ENCODE results near the gene AHCTF1.
A peak's percentile ranks its signal among the peaks of the same experiment; 100 is the strongest.
"Not testable (repeated sequence)": the region's sequence is repeated elsewhere in the genome, so short reads cannot be mapped to it uniquely, and the experiment has no call there.

AHCTF1 gene

DNA sequence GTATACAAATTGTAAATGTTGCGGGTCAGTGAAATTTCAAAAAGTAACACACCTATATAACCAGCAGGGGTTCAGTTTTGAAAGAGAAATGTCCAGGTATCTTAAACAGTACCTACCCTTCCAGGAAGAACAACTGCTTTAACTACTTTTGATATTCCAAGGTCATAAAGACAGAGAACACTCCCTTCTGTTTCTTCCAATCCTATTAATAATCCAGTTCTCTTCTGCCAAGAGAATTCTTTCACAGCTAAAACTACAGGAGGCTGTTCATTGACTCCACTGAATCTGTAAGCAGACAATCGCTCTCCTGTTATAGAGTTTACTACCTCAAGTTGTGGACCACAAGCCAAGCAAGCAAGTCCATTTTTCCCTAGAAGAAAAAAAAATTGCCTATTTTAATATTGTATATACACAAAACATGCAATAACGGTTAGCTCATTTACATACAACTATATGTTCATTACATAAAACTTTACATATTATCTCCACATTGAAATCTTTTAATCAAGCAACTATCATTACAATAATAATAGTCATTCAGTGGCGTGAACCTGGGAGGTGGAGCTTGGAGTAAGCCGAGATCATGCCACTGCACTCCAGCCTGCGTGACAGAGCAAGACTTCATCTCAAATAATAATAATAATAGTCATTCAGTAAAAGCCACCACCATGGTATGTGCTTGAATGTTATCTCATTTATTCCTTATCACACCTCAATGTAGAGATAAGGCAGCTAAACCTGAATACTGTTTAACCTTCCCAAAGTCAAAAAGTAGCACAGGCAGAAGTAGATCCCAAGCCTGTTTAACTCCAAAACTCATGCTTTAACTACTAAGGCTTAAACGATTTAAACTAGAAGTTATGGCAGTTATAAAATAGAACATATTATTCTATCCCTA is 15.5 kb downstream of the AHCTF1 start:
- DNase-seq (ENCODE audit: low read depth), result not testable (repeated sequence)

- no peak for DNase-seq (ENCODE audit: low read depth)
Observed at GRCh38 chr1:246907472-246907871, 24.3 kb downstream of the AHCTF1 start.

- no peak for DNase-seq (ENCODE audit: low read depth)
Observed at GRCh38 chr1:246906833-246907232, 24.9 kb downstream of the AHCTF1 start.

DNA sequence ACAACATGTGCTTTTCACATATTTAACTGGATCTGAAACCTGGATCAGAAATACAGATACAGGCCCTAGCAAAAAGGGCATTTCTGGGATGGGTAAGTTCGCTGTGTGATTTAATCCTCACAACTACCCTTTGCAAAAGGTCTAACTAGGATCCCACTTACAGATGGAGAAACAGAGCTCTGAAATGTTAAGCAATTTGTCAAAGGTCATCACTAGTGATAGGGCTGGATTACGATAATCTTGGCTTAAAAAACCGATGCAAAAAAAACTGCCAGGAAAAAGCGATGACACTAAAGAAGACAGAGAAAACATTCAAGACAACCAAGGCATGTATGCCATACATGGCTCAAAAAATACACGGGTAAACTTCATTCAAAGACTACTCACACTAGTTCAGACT is 29.9 kb downstream of the AHCTF1 start:
- DNase-seq (ENCODE audit: low read depth), result no peak

DNA sequence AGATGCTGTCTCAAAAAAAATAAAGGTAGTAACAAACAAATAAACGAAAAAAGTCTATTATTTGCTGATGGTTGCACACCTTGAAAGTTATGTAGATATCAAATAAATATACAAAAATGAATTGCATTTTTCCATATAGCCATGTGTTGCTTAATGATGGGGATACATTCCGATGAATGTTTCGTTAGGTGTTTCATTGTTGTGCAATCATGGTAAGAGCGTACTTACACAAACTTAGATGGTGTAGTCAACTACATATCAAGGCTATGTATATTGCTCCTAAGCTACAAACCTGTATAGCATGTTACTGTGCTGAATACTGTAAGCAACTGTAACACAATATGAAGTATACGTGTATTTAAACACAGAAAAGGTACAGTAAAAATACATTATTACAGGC is 34.4 kb downstream of the AHCTF1 start:
- DNase-seq (ENCODE audit: low read depth), result no peak

DNA sequence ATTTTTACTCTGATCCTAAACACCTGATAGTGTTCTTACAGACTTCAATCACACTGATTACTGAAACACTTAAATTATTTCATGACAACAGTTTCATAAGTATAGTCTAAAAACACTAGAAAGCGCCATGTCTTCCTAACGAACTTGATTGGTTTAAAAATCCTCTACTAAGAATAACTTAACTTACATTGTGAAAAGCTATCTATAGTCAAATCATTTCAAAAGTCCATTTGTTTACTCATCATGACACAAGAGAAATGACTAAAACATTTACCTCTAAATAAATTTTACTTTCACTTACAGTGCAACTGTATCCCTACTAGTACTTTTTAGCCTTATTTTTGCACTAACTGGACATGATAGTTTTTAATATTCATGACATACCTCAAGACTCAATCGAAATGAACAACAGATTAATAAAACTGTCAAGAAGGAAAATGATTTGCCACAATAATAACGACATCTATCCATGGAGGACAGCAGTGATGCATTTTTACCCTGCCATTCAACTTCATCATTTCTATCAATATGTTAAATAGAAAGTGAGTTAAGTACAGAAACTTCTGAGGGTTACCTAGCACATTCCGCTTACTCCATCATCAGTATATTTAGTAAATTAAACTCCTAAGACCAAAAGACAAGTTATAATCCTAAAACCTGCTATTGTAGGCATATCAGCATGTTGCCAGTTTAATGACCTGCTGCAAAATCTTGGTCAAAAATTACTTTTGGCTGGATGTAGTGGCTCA is 38.4 kb downstream of the AHCTF1 start:
- no peak for DNase-seq (ENCODE audit: low read depth)

DNA sequence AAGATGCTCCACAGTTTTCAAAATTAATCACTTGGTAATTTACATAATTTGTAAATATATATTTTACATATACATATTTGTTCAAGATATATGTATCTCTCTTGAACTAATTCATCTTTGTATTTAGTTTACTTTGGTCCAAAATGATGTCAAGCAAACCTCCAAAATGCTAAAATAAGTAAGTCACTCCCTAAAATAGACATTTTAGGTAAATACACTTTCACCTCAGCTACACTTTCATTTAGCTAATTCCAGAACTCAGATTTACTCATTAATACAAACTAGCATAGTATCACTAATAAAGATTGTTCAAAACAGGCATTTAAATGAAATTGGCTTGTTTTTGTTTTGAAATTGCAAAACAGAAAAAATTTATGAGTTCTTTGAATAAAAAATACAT is 40.6 kb downstream of the AHCTF1 start:
- no peak for DNase-seq (ENCODE audit: low read depth)

DNA sequence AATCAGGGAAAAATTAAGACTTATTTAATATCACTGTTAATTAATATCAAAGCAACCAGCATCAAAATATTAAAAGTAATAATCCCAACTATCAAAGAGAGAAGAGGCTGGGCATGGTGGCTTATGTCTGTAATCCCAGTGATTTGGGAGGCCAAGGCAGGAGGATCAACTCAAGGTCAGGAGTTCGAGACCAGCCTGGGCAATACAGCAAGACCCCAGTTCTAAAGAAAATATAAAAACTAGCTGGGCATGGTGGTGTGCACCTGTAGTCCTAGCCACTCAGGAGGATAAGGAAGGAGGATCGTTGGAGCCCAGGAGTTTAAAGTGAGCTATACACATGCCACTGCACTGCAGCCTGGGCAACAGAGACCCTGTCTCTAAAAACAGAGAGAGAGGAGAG is 43.2 kb downstream of the AHCTF1 start:
- DNase-seq (ENCODE audit: low read depth), result no peak

GRCh38 chr1:246885389-246885788 is 46.4 kb downstream of the AHCTF1 start:
- not testable (repeated sequence) for DNase-seq (ENCODE audit: low read depth)

- DNase-seq (ENCODE audit: low read depth), result no peak
Observed at GRCh38 chr1:246878551-246878950, 53.2 kb downstream of the AHCTF1 start.

DNA sequence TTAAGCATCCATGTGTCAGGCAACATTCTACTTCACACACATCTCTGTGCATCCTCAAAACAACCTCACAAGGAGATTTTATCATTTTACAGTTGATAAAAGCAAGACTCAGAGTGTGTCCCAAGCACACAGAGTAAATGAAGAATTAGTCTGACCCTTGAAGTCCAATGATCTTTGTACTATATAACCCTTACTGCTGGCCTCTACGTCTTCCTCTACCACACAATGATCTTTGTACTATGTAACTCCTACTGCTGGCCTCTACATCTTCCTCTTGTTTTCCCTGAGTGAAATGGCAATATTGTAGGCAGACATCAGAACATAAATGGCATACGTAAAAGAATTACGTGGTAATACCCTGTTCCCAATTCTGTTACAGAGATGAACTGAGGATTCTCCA is 55.3 kb downstream of the AHCTF1 start:
- no peak for DNase-seq (ENCODE audit: low read depth)

DNA sequence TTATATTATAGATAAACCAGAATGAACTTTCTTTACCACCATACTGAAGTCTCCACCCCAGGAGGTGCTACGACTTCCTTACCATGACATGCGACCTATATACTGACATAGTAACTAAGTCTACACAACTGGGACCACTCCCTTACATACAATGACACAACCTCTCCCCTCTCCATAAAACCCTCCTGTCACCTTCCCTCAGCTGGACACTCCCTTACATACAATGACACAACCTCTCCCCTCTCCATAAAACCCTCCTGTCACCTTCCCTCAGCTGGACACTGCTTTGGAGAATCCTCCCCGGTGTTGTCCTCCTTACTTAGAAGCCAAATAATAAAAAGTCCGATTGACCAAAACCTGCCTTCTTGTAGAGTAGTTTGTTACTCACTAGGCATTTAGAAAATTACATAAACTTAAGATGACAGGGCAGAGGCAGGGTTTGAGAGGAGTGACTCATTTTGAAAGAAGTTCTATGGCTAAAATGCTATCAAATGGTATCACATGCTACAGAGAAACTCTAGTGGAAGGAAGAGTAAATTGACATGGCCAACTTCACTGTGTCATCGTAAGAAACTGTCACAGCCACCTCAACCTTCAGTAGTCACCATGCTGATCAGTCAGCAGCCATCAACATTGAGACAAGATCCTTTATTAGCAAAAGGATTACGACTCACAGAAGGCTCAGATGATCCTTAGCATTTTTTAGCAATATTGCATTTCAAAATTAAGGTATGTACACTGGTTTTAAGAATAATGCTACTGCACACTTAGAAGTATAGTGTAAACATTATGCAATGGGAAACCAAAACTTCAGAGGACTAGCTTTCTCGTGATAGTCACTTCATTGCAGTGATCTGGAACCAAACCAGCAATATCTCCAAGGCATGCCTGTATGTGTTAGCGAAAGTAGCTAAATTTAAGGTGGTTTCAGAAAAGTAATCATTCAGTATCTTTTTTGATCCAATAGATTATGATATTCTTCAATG is 56.4 kb downstream of the AHCTF1 start:
- DNase-seq (ENCODE audit: low read depth), result peak; percentile 40

GRCh38 chr1:246865921-246866320 is 65.8 kb downstream of the AHCTF1 start:
- no peak for DNase-seq (ENCODE audit: low read depth)

DNA sequence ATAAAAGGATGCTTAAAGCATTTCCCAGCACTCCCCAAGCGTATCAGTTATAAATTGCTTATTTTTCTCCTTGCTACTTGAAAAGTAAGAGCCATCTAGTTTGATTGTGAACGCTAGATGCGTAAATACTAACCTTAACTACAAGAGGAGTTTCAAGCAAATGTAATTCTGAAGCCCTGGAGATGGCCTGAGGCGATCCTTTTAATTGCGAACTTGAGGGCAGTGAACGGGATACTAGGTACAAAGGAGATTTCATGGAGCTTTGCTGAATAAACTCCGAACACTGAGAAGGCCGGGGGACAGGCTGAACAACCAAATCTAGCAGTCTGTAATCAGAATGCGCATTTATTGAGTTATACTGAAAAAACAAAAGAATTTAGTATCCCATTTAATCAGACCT is 68.0 kb downstream of the AHCTF1 start:
- DNase-seq (ENCODE audit: low read depth), result not testable (repeated sequence)

DNA sequence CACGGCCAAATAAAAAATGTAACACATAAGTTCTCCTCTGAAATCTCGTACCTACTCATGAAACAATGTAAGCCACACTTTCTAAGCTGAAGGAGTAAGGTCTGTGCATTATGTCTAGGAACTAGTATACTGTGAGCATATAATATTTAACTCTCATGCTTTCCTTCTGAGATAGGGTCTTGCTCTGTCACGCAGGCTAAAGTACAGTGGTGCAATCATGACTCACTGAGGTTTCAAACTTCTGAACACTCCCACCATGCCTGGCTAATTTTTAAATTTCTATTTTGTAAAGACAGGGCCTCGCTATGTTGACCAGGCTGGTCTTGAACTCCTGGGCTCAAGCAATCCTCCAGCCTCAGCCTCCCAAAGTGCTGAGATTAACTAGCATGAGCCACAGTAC is 71.3 kb downstream of the AHCTF1 start:
- DNase-seq (ENCODE audit: low read depth), result no peak

DNA sequence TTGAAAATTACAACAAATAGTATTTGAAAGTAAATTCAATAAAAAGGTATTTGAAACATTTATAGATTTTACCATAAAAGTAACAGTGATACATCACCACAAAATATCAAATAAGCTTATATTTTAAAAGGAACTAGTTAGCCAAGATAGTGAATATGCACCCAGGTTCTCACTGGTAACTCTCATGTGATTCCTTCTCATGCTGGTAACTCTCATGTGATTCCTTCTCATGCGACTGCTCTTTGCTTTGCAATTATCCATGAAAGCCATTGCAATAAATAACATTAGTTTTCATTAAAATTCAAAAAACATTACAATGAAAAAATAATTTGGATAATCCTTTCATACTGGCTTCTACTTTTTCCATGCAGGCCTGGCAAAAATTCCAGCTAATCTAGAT is 75.4 kb downstream of the AHCTF1 start:
- no peak for DNase-seq (ENCODE audit: low read depth)

GRCh38 chr1:246850640-246851039 is 81.1 kb downstream of the AHCTF1 start:
- DNase-seq (ENCODE audit: low read depth), result not testable (repeated sequence)

DNA sequence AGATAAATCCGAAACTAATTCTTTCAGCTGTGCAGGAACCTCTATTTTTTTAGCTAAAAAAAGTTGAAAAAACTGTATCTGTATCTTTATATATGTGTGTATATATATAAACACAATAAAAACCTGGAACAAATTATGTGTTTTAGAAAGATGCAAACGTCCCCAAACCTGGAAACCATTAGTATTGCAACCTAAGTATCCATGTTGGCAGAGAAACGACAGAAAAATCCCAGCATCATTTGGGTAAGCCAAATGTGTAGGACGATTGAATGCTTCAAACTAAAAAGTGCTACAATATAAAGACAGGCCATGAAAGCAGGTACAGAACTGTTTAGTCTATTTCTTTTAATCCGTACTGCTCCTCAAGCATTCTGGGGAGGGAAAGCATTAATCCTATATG is 87.9 kb downstream of the AHCTF1 start:
- DNase-seq (ENCODE audit: low read depth), result no peak

GRCh38 chr1:246840761-246841160 is 91.0 kb downstream of the AHCTF1 start:
- DNase-seq (ENCODE audit: low read depth), result not testable (repeated sequence)

DNA sequence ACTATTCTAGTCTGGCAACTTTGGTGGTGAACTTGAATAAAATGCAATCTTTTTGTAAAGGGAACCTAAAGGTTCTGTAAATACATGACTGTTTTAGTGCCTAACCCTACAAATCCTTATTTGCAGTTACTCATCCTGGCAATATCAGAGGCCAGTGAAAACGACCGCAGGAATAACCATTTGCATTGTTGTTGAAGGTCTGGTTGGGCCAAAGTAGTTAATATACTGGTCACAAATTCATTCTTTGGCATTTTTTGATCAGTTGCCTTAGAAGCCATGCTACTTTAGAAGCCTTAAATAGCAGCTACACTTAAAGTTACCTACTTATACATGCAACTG is 93.7 kb downstream of the AHCTF1 start:
- no peak for DNase-seq (ENCODE audit: low read depth)

DNA sequence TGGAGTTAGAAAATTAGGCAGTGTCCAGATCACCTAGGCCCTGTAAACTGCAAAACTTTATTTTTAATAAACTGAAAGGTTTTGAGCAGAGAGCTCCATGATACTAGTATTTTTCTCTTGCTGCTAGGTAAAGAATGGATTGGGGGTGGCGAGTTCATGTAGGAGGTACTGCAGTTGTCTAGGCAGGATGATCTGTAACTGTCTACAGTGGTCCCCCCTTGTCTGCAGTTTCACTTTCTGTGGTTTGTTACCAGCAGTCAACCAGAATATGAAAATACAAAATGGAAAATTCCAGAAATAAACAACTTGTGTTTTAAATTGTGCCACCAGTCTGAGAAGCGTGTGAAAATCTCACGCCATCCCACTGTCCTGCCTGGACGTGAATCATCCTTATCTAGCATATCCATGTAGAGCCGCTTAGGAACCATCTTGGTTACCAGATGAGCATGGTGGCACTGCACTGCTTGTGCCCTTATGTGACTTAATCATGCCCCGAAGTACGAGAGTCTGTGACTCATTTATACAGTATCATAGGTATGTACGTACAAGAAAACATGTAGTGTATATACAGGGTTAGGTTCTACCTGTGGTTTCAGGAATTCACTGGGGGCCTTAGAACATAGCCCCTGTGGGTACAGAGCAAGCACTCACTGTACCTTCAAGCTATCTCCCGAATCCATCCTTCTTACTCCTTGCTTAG is 94.2 kb downstream of the AHCTF1 start:
- no peak for DNase-seq (ENCODE audit: low read depth)

Data from GM04504 (cell line).